MCF 10A (cell line): ENCODE data around the gene ABCC4. TPM values are rescaled to one million over a fixed set of nuclear protein-coding genes. Genes with fewer than 3 reads are reported as not detected.

Experiments used
- BruUV-seq: library from RNA; stranded (reverse); fragments of 400-500 nt; replicated peaks from 2 replicates; lab custom pipeline; 2021; lab: Mats Ljungman, UMichigan
- CTCF ChIA-PET: fragments of 300-600 bp; sonication (Branson Sonifier 250); formaldehyde crosslinking; extraction: SDS; loops from one replicate; lab custom pipeline; 2021; ENCODE audit warnings: antibody characterized with exemption, inconsistent platforms; lab: Yijun Ruan, JAX
- POLR2A ChIA-PET: fragments of 300-600, 350-650 bp; sonication (Branson Sonifier 250); formaldehyde crosslinking; extraction: SDS; loops from one replicate; lab custom pipeline; 2020; ENCODE audit warnings: antibody characterized with exemption, inconsistent platforms; lab: Yijun Ruan, JAX
- DNase-seq: peaks from one replicate; pipeline ENCODE4 v3.0.0-alpha.2; 2018; ENCODE audit not compliant: unreplicated experiment
- H3K27ac Mint-ChIP-seq: one replicate; pipeline ENCODE4 v1.8.0; 2022; ENCODE audit warnings: mild to moderate bottlenecking, low read depth, mixed read lengths; ENCODE audit not compliant: unreplicated experiment
- H3K27me3 Mint-ChIP-seq: one replicate; pipeline ENCODE4 v1.8.0; 2022; ENCODE audit warnings: mixed read lengths; ENCODE audit not compliant: insufficient read depth, unreplicated experiment
- H3K36me3 Mint-ChIP-seq: one replicate; pipeline ENCODE4 v1.8.0; 2022; ENCODE audit warnings: mild to moderate bottlenecking, moderate library complexity, mixed read lengths; ENCODE audit not compliant: insufficient read depth, unreplicated experiment
- H3K4me1 Mint-ChIP-seq: one replicate; pipeline ENCODE4 v1.8.0; 2022; ENCODE audit warnings: mixed read lengths; ENCODE audit not compliant: insufficient read depth, unreplicated experiment
- H3K4me3 Mint-ChIP-seq: one replicate; pipeline ENCODE4 v1.8.0; 2022; ENCODE audit warnings: mild to moderate bottlenecking, moderate library complexity, mixed read lengths; ENCODE audit not compliant: unreplicated experiment
- H3K9me3 Mint-ChIP-seq: one replicate; pipeline ENCODE4 v1.8.0; 2022; ENCODE audit warnings: mixed read lengths; ENCODE audit not compliant: unreplicated experiment
- intact Hi-C: fragments of 100-400 bp; cut with micrococcal nuclease; formaldehyde crosslinking; loops from 2 replicates; pipeline ENCODE4 v1.14.1; 2022
- total RNA-seq: library from RNA; stranded (reverse); gene quantifications from 2 replicates; pipeline ENCODE4 v1.2.3, GENCODE V29; 2022
- TF ChIP-seq, protein P1 (sequence below): fragments of 200-600 bp; IDR thresholded peaks from one replicate; pipeline ENCODE4 v1.8.0; 2022; ENCODE audit warnings: antibody characterized with exemption, mild to moderate bottlenecking; ENCODE audit not compliant: unreplicated experiment

ABCC4 gene
- total RNA-seq, 1 experiment from 2014 or later: 13.9 TPM

DNA sequence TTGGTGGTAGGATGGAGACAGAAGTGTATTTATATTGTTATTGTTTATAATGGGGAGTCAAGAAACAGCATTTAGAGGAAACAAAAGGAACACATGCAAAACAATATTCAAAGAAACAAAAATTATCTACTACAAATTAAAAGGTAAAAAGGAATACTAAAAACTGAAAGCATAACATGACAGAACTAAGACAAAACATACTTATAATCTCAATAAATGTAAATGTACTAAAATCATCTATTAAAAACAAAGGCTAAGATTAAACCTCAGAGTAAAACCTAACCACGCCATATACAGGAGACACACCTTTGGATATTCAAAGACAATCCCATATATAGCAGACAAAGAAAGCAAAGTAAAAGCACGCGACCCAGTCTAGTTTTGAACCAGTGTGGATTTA, 273.6 kb downstream of the ABCC4 start:
- POLR2A ChIA-PET: no interaction called here
- TF ChIP-seq, protein P1, sequence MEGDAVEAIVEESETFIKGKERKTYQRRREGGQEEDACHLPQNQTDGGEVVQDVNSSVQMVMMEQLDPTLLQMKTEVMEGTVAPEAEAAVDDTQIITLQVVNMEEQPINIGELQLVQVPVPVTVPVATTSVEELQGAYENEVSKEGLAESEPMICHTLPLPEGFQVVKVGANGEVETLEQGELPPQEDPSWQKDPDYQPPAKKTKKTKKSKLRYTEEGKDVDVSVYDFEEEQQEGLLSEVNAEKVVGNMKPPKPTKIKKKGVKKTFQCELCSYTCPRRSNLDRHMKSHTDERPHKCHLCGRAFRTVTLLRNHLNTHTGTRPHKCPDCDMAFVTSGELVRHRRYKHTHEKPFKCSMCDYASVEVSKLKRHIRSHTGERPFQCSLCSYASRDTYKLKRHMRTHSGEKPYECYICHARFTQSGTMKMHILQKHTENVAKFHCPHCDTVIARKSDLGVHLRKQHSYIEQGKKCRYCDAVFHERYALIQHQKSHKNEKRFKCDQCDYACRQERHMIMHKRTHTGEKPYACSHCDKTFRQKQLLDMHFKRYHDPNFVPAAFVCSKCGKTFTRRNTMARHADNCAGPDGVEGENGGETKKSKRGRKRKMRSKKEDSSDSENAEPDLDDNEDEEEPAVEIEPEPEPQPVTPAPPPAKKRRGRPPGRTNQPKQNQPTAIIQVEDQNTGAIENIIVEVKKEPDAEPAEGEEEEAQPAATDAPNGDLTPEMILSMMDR: no peak
- CTCF ChIA-PET: interaction anchor here (1.0 kb wide), 1 partner anchor 13 kb away, joined by 3 read pairs; no protein-coding TSS in a partner anchor
- Mint-ChIP-seq H3K36me3 (no peaks in the 10 kb centered on the region), H3K27ac (no peak overlapping the region), H3K27me3 (no peaks in the 10 kb centered on the region), H3K4me3 (no peak overlapping the region), H3K4me1 (peaks cover 6% of the 10 kb centered on the region), H3K9me3 (peaks cover 15% of the 10 kb centered on the region)
- DNase-seq: no peak
- intact Hi-C loops: no loop called here
- no TSS peak for BruUV-seq

DNA sequence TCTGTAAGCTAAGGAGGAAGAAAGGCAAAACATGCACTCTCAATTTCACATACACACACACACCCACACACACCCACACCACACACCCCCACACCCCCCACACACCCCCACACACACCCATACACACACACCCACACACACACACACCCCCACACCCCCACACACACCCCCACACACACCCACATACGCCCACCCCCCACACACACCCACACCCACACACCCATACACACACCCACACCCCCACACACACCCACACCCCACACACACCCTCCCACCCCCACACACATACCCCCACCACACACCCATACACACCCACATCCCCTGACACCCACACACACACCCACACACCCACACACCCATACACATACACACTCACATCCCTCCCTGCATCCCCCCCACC, 276.1 kb downstream of the ABCC4 start:
- TF ChIP-seq, protein P1: no peak
- no TSS peak for BruUV-seq
- H3K9me3 Mint-ChIP-seq: peaks cover 15% of the 10 kb centered on the region
- no peaks in the 10 kb centered on the region for H3K36me3 Mint-ChIP-seq
- no peak for DNase-seq
- no peak overlapping the region for H3K27ac Mint-ChIP-seq
- H3K4me1 Mint-ChIP-seq: peaks cover 6% of the 10 kb centered on the region
- H3K4me3 Mint-ChIP-seq: no peak overlapping the region
- CTCF ChIA-PET: no interaction called here
- POLR2A ChIA-PET: interaction anchor here (0.6 kb wide), 1 partner anchor 1868 kb away, joined by 3 read pairs; no protein-coding TSS in a partner anchor
- intact Hi-C loops: no loop called here
- H3K27me3 Mint-ChIP-seq: no peaks in the 10 kb centered on the region

DNA sequence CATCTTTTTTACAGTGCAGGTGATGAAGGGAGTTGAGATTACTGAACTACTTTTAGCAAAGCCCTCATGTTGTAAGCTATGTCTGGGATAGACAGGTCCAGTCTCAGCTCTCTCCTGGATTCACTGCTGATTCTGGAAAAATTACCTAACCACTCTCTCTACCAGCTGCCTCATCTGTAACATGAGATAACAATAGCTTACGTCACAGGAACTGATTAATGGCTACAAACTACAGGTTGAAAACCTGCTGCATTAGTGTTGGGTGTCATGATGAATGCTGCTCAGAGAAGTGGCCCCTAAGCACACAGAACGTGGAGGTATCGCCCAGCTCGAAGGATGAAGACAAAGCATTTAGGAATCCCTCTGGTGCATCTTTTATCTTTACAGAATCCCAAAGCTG, 277.8 kb downstream of the ABCC4 start:
- Mint-ChIP-seq H3K27ac (no peak overlapping the region), H3K4me1 (peaks cover 6% of the 10 kb centered on the region), H3K27me3 (no peaks in the 10 kb centered on the region), H3K4me3 (no peak overlapping the region), H3K9me3 (peaks cover 15% of the 10 kb centered on the region), H3K36me3 (no peaks in the 10 kb centered on the region)
- intact Hi-C loops: no loop called here
- ChIA-PET CTCF (no interaction called here), POLR2A (no interaction called here)
- BruUV-seq: no TSS peak
- DNase-seq: peak; percentile 53
- TF ChIP-seq, protein P1: no peak

DNA sequence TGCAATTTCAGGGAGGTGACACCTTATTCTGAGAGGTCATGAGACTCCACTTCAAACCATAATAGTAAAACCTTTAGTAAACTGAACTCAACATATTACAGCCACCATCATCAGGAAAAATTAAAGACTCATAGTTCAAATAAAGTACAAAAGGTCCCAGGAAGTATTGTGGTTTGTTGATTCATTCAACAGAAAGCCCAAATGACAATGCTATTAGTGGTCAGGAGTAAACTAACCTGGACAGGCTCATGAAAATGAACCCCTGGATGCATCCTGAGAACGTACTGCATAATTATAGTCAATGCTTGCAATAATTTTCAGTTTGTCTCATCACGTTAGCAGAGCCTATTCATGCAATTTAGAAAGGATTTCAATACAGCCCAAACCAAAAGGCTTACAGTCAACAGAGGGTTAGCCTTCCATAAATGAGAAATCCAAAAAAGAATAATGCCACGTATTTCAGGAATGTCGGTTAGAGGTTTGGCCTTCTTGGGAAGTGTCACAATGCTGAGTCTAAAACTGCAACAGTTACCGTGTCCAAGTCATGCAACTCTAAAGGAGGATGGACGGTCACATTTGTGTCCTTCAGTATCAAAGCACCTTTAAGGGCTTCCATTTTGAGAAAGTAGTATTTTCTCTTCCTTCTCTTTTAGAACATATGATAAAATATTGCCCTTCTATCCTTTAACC, 280.8 kb downstream of the ABCC4 start:
- no TSS peak for BruUV-seq

More for the DNA sequence above, 280.8 kb downstream of the ABCC4 start:
- Mint-ChIP-seq H3K4me1 (peaks cover 6% of the 10 kb centered on the region), H3K9me3 (peaks cover 2% of the 10 kb centered on the region), H3K27me3 (no peaks in the 10 kb centered on the region), H3K36me3 (no peaks in the 10 kb centered on the region), H3K4me3 (no peak overlapping the region), H3K27ac (no peak overlapping the region)
- TF ChIP-seq, protein P1: no peak
- peak; percentile 10 for DNase-seq
- intact Hi-C loops: no loop called here
- CTCF ChIA-PET: no interaction called here
- POLR2A ChIA-PET: interaction anchor here (0.6 kb wide), 1 partner anchor 27 kb away, joined by 3 read pairs; no protein-coding TSS in a partner anchor
